GM21717 (cell line): ENCODE measurements around the gene RBM15B.

Source experiments
- ATAC-seq: cut with Tn5 transposase; IDR thresholded peaks from one replicate; pipeline ENCODE4 v1.9.1; 2021; ENCODE audit warnings: mild to moderate bottlenecking, moderate library complexity; ENCODE audit not compliant: unreplicated experiment

Gene RBM15B

GRCh38 chr3:51436998-51437639 is 46.0 kb downstream of the RBM15B start:
- ATAC-seq, result no peak

DNA sequence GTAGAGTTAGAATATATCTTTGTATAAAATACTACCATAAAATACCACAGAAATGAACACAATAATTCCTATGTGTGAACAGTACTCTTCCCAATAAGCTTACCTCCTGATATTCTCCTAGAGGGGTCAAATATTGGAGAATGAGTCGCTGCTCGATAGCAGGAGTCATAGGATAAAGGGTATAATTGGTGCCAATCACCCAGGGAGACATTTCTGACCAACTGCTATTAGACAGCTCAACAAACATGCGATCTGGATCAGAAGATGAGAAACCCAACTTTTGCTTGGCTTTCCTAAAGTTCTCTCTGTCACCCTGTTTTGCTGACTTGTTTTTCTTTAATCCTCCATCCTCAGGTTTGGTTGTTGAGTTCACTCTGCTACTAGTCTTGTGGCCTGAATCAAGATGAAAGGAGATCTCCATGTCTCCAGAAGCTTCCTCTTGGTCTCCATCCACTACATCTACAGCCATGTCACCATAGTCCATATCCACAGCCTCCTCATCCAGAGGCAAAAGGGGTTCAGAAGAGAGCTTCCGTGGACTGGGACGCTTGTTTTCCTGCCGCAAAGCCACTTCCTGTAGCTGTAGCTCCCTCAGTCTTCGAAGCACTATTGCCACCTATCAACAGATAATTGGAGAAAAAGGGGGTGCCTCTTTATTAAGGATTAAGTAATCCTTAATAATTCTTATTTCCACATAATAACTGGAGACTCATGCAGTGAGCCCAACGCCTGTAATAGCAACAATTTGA is 50.4 kb downstream of the RBM15B start:
- ATAC-seq, result no peak

- ATAC-seq, result no peak
Measured at GRCh38 chr3:51445544-51446280, 54.6 kb downstream of the RBM15B start.
